AG04449 (cell line): ENCODE data around the gene CHI3L1.

Experiments
- CTCF ChIA-PET: fragments of 350-600 bp; formaldehyde crosslinking; extraction: SDS; loops from one replicate; lab custom pipeline; 2021; ENCODE audit warnings: antibody characterized with exemption; lab: Yijun Ruan, JAX
- POLR2A ChIA-PET: fragments of 400-600, 350-600 bp; formaldehyde crosslinking; extraction: SDS; loops from one replicate; lab custom pipeline; 2020; ENCODE audit warnings: antibody characterized with exemption, inconsistent platforms; lab: Yijun Ruan, JAX
- DNase-seq: peaks from one replicate; pipeline ENCODE4 v3.0.0-alpha.2; 2010; ENCODE audit warnings: low read depth, low spot score
- H3K4me3 ChIP-seq: 2 replicates; pipeline ENCODE4 v1.5.1; 2011; ENCODE audit warnings: low read depth, mild to moderate bottlenecking, control low read depth, low read length
- TF ChIP-seq, protein P1 (sequence below): IDR thresholded peaks from one replicate; pipeline ENCODE4 v1.5.1; 2011; ENCODE audit warnings: mild to moderate bottlenecking, moderate library complexity, low read length, control low read depth, inconsistent platforms; ENCODE audit not compliant: insufficient read depth; ENCODE audit errors: missing control alignments

Gene CHI3L1

GRCh38 chr1:203167913-203168200 is 18.6 kb downstream of the CHI3L1 start:
- TF ChIP-seq, protein P1, sequence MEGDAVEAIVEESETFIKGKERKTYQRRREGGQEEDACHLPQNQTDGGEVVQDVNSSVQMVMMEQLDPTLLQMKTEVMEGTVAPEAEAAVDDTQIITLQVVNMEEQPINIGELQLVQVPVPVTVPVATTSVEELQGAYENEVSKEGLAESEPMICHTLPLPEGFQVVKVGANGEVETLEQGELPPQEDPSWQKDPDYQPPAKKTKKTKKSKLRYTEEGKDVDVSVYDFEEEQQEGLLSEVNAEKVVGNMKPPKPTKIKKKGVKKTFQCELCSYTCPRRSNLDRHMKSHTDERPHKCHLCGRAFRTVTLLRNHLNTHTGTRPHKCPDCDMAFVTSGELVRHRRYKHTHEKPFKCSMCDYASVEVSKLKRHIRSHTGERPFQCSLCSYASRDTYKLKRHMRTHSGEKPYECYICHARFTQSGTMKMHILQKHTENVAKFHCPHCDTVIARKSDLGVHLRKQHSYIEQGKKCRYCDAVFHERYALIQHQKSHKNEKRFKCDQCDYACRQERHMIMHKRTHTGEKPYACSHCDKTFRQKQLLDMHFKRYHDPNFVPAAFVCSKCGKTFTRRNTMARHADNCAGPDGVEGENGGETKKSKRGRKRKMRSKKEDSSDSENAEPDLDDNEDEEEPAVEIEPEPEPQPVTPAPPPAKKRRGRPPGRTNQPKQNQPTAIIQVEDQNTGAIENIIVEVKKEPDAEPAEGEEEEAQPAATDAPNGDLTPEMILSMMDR = no peak
- POLR2A ChIA-PET = no interaction called here
- DNase-seq = no peak
- no peak overlapping the region for H3K4me3 ChIP-seq
- CTCF ChIA-PET = interaction anchor here (1.1 to 15.2 kb wide), 4 partner anchors 15 to 128 kb away, joined by 3 to 209 read pairs (median 49); partner anchors contain the start of gene CHI3L1

DNA sequence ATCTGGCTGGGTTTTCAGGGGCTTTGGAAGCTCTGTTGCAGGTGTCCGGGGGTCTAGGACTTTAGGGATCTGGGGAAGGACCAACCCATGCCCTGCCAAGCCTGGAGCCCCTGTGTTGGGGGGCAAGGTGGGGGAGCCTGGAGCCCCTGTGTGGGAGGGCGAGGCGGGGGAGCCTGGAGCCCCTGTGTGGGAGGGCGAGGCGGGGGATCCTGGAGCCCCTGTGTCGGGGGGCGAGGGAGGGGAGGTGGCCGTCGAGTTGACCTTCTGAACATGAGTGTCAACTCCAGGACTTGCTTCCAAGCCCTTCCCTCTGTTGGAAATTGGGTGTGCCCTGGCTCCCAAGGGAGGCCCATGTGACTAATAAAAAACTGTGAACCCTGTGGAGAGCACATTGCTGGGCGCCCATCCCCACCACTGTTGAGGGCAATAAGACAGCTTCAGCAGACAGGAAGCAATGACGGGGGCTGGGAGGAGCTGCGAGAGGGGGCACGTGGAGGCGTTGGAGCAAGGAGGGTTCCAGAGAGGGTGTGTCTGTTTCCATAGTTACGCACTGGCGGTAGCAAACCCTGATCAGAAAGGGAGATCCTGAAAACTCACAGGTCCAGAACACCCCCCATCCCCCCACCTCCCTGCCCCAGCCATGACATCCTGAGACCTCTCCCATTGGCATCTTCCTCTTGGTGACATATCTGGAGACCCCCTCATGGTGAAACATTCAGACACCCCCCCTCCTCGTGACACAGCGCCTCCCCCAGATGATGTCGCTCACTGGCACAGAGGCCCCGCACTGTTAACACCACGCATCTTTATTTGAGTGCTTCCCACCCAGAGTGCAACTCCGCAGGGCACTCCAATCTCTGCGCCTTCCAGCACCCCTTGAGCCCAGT is 19.2 kb downstream of the CHI3L1 start:
- ChIA-PET CTCF (interaction anchor here (0.6 to 15.2 kb wide), 7 partner anchors 6 to 127 kb away, joined by 3 to 209 read pairs (median 7); partner anchors contain the start of genes ADORA1, CHI3L1 and MYBPH), POLR2A (no interaction called here)
- no peak overlapping the region for H3K4me3 ChIP-seq
- TF ChIP-seq, protein P1 = no peak
- DNase-seq = no peak

DNA sequence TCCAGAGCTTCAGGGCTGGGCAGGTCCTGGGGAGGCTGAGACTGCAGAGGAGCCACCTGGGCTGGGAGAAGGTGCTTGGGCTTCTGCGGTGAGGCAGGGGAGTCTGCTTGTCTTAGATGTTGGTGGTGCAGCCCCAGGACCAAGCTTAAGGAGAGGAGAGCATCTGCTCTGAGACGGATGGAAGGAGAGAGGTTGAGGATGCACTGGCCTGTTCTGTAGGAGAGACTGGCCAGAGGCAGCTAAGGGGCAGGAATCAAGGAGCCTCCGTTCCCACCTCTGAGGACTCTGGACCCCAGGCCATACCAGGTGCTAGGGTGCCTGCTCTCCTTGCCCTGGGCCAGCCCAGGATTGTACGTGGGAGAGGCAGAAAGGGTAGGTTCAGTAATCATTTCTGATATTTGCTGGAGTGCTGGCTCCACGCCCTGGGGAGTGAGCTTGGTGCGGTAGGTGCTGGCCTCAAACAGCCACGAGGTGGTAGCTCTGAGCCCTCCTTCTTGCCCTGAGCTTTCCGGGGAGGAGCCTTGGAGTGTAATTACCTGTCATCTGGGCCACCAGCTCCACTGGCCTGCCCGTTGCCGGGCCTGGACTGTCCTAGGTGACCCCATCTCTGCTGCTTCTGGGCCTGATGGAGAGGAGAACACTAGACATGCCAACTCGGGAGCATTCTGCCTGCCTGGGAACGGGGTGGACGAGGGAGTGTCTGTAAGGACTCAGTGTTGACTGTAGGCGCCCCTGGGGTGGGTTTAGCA is 20.1 kb downstream of the CHI3L1 start:
- TF ChIP-seq, protein P1 = peak; percentile 18
- ChIA-PET CTCF (interaction anchor here (0.6 to 15.2 kb wide), 6 partner anchors 7 to 126 kb away, joined by 3 to 209 read pairs (median 6); partner anchors contain the start of genes ADORA1 and MYBPH), POLR2A (no interaction called here)
- no peak overlapping the region for H3K4me3 ChIP-seq
- DNase-seq = no peak

GRCh38 chr1:203165800-203166161 is 20.7 kb downstream of the CHI3L1 start:
- no peak overlapping the region for H3K4me3 ChIP-seq
- CTCF ChIA-PET = interaction anchor here (1.3 to 15.2 kb wide), 3 partner anchors 8 to 126 kb away, joined by 7 to 209 read pairs (median 106); partner anchors contain the start of gene MYBPH
- POLR2A ChIA-PET = no interaction called here
- no peak for DNase-seq
- TF ChIP-seq, protein P1 = no peak

DNA sequence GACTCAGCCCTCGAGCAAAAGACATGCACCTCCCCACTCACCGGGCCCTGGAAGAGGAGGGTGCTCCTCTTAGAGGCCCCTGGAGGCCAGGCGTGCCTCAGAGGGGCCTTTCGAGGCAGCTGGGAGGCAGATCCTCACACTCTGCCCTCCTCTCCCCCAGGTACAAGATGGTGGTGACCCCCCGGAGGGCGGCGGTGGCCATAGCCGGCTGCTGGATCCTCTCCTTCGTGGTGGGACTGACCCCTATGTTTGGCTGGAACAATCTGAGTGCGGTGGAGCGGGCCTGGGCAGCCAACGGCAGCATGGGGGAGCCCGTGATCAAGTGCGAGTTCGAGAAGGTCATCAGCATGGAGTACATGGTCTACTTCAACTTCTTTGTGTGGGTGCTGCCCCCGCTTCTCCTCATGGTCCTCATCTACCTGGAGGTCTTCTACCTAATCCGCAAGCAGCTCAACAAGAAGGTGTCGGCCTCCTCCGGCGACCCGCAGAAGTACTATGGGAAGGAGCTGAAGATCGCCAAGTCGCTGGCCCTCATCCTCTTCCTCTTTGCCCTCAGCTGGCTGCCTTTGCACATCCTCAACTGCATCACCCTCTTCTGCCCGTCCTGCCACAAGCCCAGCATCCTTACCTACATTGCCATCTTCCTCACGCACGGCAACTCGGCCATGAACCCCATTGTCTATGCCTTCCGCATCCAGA is 21.3 kb downstream of the CHI3L1 start:
- H3K4me3 ChIP-seq = no peak overlapping the region
- ChIA-PET CTCF (interaction anchor here (1.0 to 15.2 kb wide), 5 partner anchors 8 to 125 kb away, joined by 3 to 209 read pairs (median 7); partner anchors contain the start of genes ADORA1 and MYBPH), POLR2A (no interaction called here)
- TF ChIP-seq, protein P1 = no peak
- DNase-seq = no peak
